Measurements from ENCODE around the gene SLC25A21. TPM values are rescaled to one million over a fixed set of nuclear protein-coding genes. Genes with fewer than 3 reads are reported as not detected.

SLC25A21 gene
- total and polyA plus RNA-seq, 2 experiments from 2014 or later = 10.6 to 12.1 TPM

DNA sequence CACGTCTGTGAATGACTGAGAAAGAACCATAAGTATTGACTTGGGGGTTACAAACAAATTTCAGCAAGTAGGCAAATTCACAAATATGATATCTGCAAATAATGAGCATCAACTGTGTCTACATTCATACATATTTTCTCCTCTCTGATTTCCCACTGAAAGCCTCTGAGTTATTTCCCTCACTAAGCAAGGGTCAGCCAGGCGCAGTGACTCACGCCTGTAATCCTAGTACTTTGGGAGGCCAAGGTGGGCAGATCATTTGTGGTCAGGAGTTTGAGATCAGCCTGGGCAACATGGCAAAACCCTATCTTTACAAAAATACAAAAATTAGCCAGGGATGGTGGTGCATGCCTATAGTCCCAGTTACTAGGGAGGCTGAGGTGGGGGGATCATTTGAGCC is 80.8 kb downstream of the SLC25A21 start (continued):
- TF ChIP-seq EZH2phosphoT487 (IDR thresholded peaks at IDR 0.05; ENCODE audit: unreplicated experiment) = no peak
- TF ChIP-seq, protein P1, sequence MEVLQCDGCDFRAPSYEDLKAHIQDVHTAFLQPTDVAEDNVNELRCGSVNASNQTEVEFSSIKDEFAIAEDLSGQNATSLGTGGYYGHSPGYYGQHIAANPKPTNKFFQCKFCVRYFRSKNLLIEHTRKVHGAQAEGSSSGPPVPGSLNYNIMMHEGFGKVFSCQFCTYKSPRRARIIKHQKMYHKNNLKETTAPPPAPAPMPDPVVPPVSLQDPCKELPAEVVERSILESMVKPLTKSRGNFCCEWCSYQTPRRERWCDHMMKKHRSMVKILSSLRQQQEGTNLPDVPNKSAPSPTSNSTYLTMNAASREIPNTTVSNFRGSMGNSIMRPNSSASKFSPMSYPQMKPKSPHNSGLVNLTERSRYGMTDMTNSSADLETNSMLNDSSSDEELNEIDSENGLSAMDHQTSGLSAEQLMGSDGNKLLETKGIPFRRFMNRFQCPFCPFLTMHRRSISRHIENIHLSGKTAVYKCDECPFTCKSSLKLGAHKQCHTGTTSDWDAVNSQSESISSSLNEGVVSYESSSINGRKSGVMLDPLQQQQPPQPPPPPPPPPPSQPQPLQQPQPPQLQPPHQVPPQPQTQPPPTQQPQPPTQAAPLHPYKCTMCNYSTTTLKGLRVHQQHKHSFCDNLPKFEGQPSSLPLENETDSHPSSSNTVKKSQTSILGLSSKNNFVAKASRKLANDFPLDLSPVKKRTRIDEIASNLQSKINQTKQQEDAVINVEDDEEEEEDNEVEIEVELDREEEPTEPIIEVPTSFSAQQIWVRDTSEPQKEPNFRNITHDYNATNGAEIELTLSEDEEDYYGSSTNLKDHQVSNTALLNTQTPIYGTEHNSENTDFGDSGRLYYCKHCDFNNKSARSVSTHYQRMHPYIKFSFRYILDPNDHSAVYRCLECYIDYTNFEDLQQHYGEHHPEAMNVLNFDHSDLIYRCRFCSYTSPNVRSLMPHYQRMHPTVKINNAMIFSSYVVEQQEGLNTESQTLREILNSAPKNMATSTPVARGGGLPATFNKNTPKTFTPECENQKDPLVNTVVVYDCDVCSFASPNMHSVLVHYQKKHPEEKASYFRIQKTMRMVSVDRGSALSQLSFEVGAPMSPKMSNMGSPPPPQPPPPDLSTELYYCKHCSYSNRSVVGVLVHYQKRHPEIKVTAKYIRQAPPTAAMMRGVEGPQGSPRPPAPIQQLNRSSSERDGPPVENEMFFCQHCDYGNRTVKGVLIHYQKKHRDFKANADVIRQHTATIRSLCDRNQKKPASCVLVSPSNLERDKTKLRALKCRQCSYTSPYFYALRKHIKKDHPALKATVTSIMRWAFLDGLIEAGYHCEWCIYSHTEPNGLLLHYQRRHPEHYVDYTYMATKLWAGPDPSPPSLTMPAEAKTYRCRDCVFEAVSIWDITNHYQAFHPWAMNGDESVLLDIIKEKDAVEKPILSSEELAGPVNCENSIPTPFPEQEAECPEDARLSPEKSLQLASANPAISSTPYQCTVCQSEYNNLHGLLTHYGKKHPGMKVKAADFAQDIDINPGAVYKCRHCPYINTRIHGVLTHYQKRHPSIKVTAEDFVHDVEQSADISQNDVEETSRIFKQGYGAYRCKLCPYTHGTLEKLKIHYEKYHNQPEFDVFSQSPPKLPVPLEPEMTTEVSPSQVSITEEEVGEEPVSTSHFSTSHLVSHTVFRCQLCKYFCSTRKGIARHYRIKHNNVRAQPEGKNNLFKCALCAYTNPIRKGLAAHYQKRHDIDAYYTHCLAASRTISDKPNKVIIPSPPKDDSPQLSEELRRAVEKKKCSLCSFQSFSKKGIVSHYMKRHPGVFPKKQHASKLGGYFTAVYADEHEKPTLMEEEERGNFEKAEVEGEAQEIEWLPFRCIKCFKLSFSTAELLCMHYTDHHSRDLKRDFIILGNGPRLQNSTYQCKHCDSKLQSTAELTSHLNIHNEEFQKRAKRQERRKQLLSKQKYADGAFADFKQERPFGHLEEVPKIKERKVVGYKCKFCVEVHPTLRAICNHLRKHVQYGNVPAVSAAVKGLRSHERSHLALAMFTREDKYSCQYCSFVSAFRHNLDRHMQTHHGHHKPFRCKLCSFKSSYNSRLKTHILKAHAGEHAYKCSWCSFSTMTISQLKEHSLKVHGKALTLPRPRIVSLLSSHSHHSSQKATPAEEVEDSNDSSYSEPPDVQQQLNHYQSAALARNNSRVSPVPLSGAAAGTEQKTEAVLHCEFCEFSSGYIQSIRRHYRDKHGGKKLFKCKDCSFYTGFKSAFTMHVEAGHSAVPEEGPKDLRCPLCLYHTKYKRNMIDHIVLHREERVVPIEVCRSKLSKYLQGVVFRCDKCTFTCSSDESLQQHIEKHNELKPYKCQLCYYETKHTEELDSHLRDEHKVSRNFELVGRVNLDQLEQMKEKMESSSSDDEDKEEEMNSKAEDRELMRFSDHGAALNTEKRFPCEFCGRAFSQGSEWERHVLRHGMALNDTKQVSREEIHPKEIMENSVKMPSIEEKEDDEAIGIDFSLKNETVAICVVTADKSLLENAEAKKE (CRISPR knock-in tag; IDR thresholded peaks at IDR 0.05) = no peak
- no peak for TF ChIP-seq JUNB (IDR thresholded peaks at IDR 0.05; ENCODE audit: unreplicated experiment)

DNA sequence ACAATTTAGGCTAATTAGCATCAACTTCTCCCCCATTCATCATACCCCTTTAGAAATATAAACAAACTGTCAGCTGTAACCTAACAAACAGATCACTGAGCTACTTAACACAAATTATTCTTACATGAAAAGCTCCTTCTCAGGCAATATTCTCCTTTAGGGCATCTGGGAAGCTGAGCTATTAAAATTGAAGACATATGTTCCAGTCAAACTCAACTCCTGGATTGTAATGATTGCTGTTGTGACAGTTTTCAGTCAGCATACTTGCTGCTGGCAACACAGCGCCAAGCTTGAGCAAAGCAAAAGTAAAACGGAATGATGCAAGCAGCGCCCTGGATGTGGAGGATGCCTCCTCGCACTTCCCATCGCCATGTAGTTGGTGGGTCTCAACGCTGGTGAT is 82.4 kb downstream of the SLC25A21 start:
- Histone ChIP-seq H4K20me1 (replicated peaks; ENCODE audit: insufficient read depth) (no peaks in the 10 kb centered on the region), H3K4me3 (no peak overlapping the region), H3F3A (replicated peaks; ENCODE audit: low read depth) (no peaks in the 10 kb centered on the region), H3K9me2 (ENCODE audit: insufficient read depth) (no peaks in the 10 kb centered on the region), H3K27ac (ENCODE audit: low read depth) (no peak overlapping the region), H3K36me3 (ENCODE audit: insufficient read depth) (no peaks in the 10 kb centered on the region), H3K4me1 (ENCODE audit: insufficient read depth) (no peaks in the 10 kb centered on the region), H3K27me3 (ENCODE audit: insufficient read depth) (no peaks in the 10 kb centered on the region), H3K4me2 (no peak overlapping the region), H3K79me2 (replicated peaks; ENCODE audit: insufficient read depth) (no peaks in the 10 kb centered on the region), H2AFZ (no peak overlapping the region)
- Mint-ChIP-seq H3K4me1 (peaks cover 10% of the 10 kb centered on the region; the same call in 2 of the 3 replicates), H3K4me3 (no peak overlapping the region), H3K36me3 (ENCODE audit: low read depth) (no peaks in the 10 kb centered on the region), H3K27ac (peak overlapping the region; percentile 17; the same call in 1 of the 2 replicates), H3K9me3 (no peaks in the 10 kb centered on the region), H3K27me3 (ENCODE audit: insufficient read depth, low read depth, poor library complexity) (peaks cover under 1% of the 10 kb centered on the region)
- ATAC-seq (no peak), DNase-seq (ENCODE audit: low spot score) (peak; percentile 2)
- TF ChIP-seq, protein P1 (CRISPR knock-in tag; IDR thresholded peaks at IDR 0.05) = no peak
- TF ChIP-seq, protein P2, sequence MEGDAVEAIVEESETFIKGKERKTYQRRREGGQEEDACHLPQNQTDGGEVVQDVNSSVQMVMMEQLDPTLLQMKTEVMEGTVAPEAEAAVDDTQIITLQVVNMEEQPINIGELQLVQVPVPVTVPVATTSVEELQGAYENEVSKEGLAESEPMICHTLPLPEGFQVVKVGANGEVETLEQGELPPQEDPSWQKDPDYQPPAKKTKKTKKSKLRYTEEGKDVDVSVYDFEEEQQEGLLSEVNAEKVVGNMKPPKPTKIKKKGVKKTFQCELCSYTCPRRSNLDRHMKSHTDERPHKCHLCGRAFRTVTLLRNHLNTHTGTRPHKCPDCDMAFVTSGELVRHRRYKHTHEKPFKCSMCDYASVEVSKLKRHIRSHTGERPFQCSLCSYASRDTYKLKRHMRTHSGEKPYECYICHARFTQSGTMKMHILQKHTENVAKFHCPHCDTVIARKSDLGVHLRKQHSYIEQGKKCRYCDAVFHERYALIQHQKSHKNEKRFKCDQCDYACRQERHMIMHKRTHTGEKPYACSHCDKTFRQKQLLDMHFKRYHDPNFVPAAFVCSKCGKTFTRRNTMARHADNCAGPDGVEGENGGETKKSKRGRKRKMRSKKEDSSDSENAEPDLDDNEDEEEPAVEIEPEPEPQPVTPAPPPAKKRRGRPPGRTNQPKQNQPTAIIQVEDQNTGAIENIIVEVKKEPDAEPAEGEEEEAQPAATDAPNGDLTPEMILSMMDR (conservative IDR thresholded peaks at IDR 0.05; ENCODE audit: low read depth in 2 of 2) = no peak
- TF ChIP-seq NANOG (IDR thresholded peaks at IDR 0.05; ENCODE audit: borderline replicate concordance) (no peak), STAT1 (IDR thresholded peaks at IDR 0.05; ENCODE audit: unreplicated experiment) (no peak), ZNF331 (CRISPR knock-in tag; IDR thresholded peaks at IDR 0.05; ENCODE audit: low read depth) (no peak)

Measured in GM23338 (cell line).